HL-60/S4 treated with retinoic acid at 250 ng/mL for 4 days and 3 days (cell line): ENCODE results near the gene YES1.

ENCODE experiments used
- in situ Hi-C: fragments of 300-500 bp; cut with MboI; formaldehyde crosslinking; loops from 2 replicates; pipeline ENCODE4 v1.7.0; 2022; ENCODE audit warnings: low sequenced_read_pairs

YES1 gene

DNA sequence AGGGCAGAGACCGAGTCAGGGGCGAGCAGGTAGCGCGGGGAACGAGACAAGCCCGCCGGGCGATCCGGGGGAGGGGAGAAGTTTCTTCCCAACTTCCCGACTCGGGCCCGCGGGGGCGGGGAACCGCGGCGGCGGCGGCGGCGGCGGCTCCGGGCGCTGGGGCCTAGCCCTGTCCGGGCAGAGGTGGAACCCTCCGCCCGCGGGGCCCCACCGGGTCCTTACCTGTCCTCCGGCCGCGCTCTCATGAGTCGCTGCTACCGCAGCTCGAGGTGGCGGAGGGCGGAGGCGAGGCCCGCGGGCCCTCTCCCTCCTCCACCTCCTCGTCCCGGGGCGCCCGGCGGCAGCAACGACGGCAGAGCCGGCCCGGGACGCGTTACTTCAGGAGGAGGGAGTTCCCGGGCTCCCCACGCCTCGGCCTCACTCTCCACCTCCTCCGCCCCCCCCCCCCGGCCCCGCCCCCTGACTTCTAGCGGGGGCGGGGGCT is at the start of gene YES1:
TSS of gene YES1 (minus strand) at position 351 of the 484 bp plus-strand sequence. CDS start 55,415 bp downstream, outside the sequence.
- in situ Hi-C loops: no loop called here

- in situ Hi-C loops: no loop called here
Measured at GRCh38 chr18:857986-858385, 45.9 kb upstream of the YES1 start.

GRCh38 chr18:853471-853870 is 41.4 kb upstream of the YES1 start:
- in situ Hi-C loops: no loop called here

DNA sequence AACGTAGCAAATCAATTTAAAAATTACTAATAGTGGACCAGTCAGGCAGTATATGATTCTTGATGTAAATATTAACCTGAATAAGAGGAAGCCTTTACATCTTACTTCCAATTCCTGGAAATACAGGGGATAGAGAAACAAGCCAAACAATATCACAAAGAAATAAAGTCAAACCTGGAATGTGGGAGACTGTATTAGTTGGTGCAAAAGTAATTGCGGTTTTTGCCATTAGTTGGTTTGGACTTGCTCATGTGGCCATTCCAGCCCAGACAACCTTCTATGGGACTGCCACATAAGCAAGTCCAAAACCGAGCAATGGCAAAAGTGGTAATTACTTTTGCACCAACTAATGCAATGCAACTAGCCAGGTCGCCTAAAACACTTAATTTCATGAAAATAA is 38.9 kb upstream of the YES1 start:
- in situ Hi-C loops: no loop called here

DNA sequence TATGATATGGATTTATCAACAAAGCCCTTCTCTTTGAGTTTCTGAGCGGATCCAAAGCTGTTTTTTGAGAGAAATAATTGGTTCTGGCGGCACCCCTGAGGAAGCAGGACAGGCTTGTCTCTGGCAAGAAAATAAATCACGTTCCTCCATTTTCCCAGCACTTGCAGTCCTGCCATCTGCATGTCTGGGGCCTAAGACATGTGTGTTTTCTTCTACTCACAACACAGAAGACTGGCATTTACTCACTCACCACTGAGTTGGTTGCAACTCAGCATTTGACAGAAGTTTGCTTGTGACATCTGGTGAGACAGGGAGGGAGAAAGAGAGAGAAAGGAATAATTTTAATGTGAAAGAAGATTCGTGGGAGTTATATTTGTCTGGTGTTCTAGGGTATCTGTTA is 37.0 kb upstream of the YES1 start:
- in situ Hi-C loops: loop anchor here (25.0 kb wide), 1 partner anchor 212 kb away; no protein-coding TSS in a partner anchor

- in situ Hi-C loops: loop anchor here (25.0 kb wide), 1 partner anchor 211 kb away; no protein-coding TSS in a partner anchor
Measured at GRCh38 chr18:848062-848861, 36.2 kb upstream of the YES1 start.

- in situ Hi-C loops: loop anchor here (25.0 kb wide), 1 partner anchor 208 kb away; no protein-coding TSS in a partner anchor
Measured at GRCh38 chr18:845152-845819, 33.2 kb upstream of the YES1 start.

DNA sequence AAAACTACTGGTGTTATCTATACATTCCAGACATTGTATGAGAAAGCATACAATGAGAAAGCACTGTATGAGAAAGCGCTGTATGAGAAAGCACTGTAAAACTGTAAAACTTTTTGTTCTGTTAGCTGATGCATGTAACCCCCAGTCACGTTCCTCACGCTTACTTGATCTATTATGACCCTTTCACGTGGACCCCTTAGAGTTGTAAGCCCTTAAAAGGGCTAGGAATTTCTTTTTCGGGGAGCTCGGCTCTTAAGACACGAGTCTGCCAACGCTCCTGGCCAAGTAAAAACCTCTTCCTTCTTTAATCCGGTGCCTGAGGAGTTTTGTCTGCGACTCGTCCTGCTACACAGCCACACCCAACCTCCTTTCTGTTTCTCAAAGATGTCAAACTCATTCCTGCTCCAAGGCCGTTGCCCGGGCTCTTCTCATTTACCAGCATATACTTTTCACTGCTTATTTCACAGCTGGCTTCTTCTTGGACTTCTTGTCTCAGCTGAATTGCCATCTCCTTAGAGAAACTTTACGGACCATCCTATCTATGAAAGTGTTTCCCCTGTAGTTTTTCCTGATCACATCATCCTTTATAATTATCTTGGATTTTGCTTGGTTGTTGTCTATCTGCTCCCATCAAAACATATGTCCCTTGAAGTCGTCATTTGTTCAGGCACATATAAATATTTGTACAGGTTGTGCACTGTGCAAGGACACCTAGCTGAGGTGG is 29.8 kb upstream of the YES1 start:
- in situ Hi-C loops: loop anchor here (25.0 kb wide), 1 partner anchor 205 kb away; no protein-coding TSS in a partner anchor

DNA sequence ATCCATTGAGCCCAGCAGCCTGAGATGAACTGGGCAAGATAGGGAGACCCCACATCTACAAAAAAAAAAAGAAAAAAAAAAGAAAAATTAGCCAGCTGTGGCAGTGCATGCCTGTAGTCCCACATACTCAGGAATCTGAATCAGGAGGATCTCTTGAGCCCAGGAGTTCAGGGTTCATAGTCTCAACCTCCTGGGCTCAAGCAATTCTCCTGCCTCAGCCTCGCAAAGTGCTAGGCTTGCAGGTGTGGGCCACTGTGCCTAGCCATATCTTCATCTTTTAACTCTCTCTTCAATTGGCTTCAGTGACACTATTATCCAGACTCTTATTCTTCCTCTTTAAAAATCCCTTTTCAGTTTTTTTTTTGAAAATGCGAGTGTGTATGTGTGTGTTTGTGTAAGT is 28.5 kb upstream of the YES1 start:
- in situ Hi-C loops: loop anchor here (25.0 kb wide), 1 partner anchor 203 kb away; no protein-coding TSS in a partner anchor

DNA sequence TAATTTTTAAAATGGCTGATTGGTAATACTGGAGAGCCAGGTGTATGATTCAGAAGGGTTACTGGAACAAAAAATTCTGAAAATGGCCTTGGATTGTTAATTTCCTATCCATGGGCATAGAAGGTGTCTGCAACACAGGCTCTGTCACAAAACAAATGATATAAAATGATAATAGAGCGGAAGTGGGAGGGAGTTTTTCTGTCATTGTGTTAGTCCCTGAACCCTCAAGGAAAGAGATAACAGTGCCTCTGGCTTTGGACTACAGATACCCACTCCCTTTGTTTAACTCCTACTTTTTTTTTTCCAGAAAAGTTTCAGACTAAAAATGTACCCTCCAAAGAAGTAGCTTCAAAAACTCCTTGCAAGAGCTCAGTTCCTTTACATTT is 28.0 kb upstream of the YES1 start:
- in situ Hi-C loops: loop anchor here (25.0 kb wide), 1 partner anchor 203 kb away; no protein-coding TSS in a partner anchor

DNA sequence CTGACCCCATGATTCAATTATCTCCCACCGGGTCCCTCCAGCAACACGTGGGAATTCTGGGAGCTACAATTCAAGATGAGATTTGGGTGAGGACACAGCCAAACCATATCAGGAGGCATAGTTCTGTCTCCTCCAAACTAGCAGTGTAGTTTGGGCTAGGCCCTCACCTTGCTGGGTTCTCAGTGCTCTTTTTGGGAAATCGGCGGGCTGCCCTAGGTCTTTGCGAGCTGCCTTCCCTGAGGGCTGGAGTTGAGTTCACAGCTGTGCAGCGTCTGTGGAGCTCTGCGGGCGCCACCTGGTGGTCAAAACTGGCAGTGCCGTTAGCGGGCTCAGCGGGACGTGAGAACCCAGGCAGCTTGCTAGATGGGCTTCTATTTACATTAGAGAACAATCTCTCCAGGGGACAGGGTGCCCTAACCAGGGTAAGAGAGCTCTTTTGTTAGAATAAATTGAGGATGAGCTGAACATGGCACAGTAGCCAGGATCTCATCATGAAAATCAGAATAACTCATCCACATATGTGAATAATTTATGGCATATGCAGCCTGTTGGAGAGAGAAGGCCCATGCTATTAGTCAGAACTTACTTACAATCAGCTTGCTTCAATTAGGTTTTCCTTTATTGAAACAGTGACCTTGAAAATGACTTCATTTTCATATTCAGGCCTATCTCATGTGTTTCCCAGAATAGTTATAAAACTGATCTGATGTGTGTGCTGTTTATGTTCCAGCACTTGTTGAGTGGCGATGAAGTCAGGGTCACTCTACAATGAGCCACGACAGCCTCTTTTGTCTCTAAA is 27.4 kb upstream of the YES1 start:
- in situ Hi-C loops: loop anchor here (10.0 to 25.0 kb wide), 2 partner anchors 95 to 202 kb away; no protein-coding TSS in a partner anchor

GRCh38 chr18:837922-838321 is 25.9 kb upstream of the YES1 start:
- in situ Hi-C loops: loop anchor here (10.0 to 25.0 kb wide), 2 partner anchors 93 to 201 kb away; no protein-coding TSS in a partner anchor

DNA sequence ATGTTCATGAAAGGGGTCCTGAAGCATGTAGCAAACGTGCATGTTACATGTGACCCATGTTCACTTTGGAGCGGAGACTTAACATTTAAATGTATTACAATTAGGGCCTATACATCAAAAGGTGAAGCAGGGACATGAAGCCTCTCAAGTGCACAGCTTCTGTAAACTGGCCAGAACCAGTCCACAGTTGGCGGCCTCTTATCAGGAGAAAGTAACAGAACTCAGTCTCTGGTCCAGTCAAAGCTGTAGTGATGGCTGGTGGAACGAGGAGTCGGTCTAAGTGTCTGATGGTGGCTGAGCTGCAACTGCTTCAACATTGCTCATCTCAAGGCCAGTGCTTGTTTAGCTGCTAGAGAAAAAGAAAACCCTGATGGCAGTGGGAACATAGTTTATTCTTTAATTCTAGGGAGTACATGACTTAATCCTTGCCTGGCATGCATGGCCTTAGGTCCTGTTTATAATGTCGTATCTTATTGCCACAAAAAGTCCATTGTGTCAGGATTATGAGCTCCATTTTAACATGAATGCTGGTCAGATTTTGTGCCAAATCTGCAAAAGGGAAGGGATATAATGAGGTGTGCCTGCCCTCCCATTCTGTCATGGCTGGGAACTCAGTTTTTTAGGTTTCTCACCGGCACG is 22.2 kb upstream of the YES1 start:
- in situ Hi-C loops: loop anchor here (10.0 to 25.0 kb wide), 2 partner anchors 89 to 197 kb away; no protein-coding TSS in a partner anchor

DNA sequence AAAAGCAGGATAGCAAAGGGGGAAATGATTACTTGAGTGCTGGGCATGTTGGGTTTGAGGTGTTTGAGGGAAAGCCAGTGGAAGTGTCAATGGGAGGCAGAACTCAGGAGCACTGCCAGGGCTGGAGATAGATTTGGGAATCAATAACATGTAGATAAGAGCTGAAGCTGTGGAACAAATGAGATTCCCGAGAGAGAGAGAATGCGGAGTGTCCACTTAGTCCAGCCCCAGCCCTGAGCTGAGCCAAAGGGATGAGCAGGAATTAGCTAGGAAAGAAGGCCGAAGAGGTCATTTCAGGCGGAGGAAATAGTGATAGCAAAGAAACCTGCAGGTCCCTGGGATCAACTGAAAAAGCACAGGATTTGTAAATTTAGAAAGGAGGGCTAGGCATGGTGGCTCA is 21.2 kb upstream of the YES1 start:
- in situ Hi-C loops: loop anchor here (10.0 to 25.0 kb wide), 2 partner anchors 88 to 196 kb away; no protein-coding TSS in a partner anchor

- in situ Hi-C loops: loop anchor here (10.0 to 25.0 kb wide), 2 partner anchors 87 to 195 kb away; no protein-coding TSS in a partner anchor
Measured at GRCh38 chr18:832085-832681, 20.1 kb upstream of the YES1 start.

- in situ Hi-C loops: loop anchor here (10.0 to 25.0 kb wide), 2 partner anchors 86 to 193 kb away; no protein-coding TSS in a partner anchor
Measured at GRCh38 chr18:830315-830901, 18.4 kb upstream of the YES1 start.

GRCh38 chr18:829432-829831 is 17.4 kb upstream of the YES1 start:
- in situ Hi-C loops: loop anchor here (25.0 kb wide), 1 partner anchor 192 kb away; no protein-coding TSS in a partner anchor

- in situ Hi-C loops: loop anchor here (25.0 kb wide), 1 partner anchor 190 kb away; no protein-coding TSS in a partner anchor
Measured at GRCh38 chr18:827093-827677, 15.1 kb upstream of the YES1 start.
